Activated CD4-positive, CD25-positive, alpha-beta regulatory T cell treated with anti-CD3 and anti-CD28 coated beads, Interleukin-2, amount 50 U/mL, for 24 hours (primary cell): ENCODE measurements around the gene SMC1B.
"Not testable (repeated sequence)": the region's sequence is repeated elsewhere in the genome, so short reads cannot be mapped to it uniquely, and the experiment has no call there.

ENCODE experiments used
- ATAC-seq, 2 donors: fragments of 150-1000 bp; cut with Tn5 transposase; one replicate each; pipeline ENCODE4 v1.10.0; 2021; ENCODE audit warnings: mild to moderate bottlenecking in 1 of 2, moderate library complexity in 1 of 2

The SMC1B gene

GRCh38 chr22:45295492-45295891 lies 117.9 kb downstream of the SMC1B start:
- no peak for ATAC-seq

GRCh38 chr22:45295004-45295403 lies 118.4 kb downstream of the SMC1B start:
- not testable (repeated sequence) for ATAC-seq
